GM13976 (cell line): ENCODE results near the gene NLE1.
A peak's percentile ranks its signal among the peaks of the same experiment; 100 is the strongest.

Source experiments
- DNase-seq: peaks from one replicate; pipeline ENCODE4 v3.0.0; 2012; ENCODE audit warnings: low spot score
- in situ Hi-C: fragments of 300-500 bp; cut with MboI; formaldehyde crosslinking; loops from one replicate; pipeline ENCODE4 v1.12.0; 2022; ENCODE audit warnings: low sequenced_read_pairs, mixed read lengths, inconsistent platforms; ENCODE audit not compliant: unreplicated experiment
- TF ChIP-seq, protein P1 (sequence below): IDR thresholded peaks from 2 replicates; pipeline ENCODE4 v1.5.1; 2012; ENCODE audit warnings: borderline replicate concordance, mild to moderate bottlenecking; ENCODE audit not compliant: insufficient read depth; ENCODE audit errors: extremely low read depth, missing control alignments, control extremely low read depth

NLE1 gene

GRCh38 chr17:35084987-35085386 is 57.1 kb downstream of the NLE1 start:
- in situ Hi-C loops: no loop called here
- DNase-seq: no peak
- TF ChIP-seq, protein P1, sequence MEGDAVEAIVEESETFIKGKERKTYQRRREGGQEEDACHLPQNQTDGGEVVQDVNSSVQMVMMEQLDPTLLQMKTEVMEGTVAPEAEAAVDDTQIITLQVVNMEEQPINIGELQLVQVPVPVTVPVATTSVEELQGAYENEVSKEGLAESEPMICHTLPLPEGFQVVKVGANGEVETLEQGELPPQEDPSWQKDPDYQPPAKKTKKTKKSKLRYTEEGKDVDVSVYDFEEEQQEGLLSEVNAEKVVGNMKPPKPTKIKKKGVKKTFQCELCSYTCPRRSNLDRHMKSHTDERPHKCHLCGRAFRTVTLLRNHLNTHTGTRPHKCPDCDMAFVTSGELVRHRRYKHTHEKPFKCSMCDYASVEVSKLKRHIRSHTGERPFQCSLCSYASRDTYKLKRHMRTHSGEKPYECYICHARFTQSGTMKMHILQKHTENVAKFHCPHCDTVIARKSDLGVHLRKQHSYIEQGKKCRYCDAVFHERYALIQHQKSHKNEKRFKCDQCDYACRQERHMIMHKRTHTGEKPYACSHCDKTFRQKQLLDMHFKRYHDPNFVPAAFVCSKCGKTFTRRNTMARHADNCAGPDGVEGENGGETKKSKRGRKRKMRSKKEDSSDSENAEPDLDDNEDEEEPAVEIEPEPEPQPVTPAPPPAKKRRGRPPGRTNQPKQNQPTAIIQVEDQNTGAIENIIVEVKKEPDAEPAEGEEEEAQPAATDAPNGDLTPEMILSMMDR: no peak

DNA sequence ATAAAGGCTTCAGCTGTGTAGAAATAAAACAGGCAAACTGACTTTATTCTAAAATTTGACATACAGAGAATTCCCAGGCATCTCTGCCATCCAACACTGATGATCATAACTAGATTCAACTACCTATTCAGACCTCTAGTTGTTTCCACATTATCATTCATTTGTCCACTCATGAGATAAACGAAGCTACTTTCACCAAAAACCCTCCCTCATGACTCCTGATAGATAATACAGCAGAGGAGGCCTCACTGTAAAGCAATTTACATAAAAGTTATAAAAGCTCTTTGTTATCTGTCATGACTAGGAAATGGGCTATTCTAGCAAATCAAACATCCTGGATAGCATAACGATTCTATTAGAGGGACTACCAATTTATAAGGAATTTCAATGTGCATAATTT is 59.0 kb downstream of the NLE1 start:
- in situ Hi-C loops: no loop called here

DNA sequence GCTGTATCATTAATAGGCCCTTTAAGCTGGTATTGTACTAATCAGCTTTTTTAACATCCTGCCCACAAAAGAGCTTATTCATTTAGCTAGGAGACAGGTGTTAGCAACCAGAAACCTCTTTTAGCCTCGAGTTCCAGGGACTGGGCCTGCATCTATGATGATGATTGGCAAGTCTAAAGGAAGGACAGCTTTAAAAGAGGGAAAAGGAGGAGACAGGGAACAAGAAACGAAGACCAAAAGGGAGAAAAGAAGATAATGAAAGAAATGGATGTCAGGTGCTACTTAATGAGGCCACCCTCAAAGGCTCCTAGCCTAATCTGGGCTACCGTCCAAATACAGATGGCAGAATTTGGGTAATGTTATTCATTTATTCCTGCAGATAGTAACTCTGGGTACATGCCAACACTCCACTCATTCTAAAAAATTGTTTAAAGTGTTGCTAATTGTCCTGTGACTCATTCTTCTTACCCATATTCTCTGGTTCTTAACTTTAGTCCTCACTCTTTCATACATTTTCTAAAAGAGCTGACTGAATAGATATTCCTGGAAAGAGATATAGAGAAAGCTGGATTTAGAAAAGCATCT is 59.9 kb downstream of the NLE1 start:
- TF ChIP-seq, protein P1: no peak
- in situ Hi-C loops: no loop called here
- no peak for DNase-seq

More for the DNA sequence above, 59.0 kb downstream of the NLE1 start:
- TF ChIP-seq, protein P1: no peak
- no peak for DNase-seq

DNA sequence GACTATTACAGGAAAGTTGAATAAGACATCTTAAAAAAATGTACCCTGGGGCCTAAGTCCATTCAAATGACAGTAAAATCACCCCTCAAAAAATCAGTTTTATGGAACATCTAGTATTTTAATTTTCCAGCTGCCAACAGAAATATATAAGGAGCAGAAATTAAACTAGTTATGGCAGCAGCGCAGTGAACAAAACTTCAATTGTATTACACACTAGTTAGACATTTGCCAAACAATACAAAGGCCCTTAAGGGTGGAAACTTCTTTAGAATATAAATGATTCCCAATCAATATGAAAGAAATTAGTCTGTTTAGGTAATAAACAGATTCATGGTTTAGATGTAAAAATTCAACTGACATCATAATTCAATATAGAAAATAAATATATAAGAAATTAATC is 60.5 kb downstream of the NLE1 start:
- in situ Hi-C loops: no loop called here
- TF ChIP-seq, protein P1: no peak
- DNase-seq: no peak

GRCh38 chr17:35080536-35080935 is 61.6 kb downstream of the NLE1 start:
- DNase-seq: peak; percentile 61
- in situ Hi-C loops: no loop called here
- TF ChIP-seq, protein P1: no peak

DNA sequence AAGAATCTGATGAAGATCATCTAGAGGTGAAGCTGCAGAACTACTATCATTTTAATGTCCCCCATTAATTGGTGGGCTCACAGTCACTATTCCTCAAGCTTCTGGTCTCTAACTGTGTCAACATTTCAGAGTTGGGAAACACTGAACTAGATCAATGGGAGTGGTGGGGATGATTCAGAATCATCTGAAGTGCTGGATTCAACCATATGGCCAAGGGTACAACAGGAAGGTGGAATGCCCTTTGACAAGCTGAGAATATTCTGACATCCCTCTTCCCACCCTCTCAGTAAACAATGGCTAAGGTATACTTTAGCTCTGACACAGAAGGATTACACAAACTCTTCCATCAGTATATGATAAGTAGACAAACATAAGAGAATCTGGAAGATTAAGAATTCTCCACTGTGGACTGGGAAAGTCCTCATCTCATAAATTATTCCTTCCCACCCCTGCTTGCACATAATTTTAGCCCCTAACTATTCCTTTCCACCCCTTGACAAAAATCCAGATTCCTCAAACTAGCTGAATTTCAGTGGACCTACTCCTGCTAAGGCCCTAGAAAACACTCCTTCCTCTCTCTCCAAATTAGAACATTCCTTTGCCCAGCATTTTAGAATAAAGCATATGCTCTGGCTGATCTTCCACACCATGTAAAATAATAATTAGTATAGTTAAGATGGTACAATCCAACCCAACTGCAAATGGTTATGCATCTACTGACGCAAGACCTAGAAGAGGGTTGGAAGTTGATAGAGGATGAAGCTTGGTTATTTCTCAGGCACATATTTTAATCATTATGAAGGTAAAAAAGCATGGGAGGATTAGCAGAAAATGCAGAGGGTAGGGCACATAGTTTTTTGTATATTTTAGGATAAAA is 62.3 kb downstream of the NLE1 start:
- no peak for DNase-seq
- TF ChIP-seq, protein P1: no peak
- in situ Hi-C loops: no loop called here
